ENCODE data around the gene PTGDS. TPM values are rescaled to one million over a fixed set of nuclear protein-coding genes. Genes with fewer than 3 reads are reported as not detected.

Gene PTGDS
- total RNA-seq, 2 donors from 2014 or later: 475 to 547 TPM

DNA sequence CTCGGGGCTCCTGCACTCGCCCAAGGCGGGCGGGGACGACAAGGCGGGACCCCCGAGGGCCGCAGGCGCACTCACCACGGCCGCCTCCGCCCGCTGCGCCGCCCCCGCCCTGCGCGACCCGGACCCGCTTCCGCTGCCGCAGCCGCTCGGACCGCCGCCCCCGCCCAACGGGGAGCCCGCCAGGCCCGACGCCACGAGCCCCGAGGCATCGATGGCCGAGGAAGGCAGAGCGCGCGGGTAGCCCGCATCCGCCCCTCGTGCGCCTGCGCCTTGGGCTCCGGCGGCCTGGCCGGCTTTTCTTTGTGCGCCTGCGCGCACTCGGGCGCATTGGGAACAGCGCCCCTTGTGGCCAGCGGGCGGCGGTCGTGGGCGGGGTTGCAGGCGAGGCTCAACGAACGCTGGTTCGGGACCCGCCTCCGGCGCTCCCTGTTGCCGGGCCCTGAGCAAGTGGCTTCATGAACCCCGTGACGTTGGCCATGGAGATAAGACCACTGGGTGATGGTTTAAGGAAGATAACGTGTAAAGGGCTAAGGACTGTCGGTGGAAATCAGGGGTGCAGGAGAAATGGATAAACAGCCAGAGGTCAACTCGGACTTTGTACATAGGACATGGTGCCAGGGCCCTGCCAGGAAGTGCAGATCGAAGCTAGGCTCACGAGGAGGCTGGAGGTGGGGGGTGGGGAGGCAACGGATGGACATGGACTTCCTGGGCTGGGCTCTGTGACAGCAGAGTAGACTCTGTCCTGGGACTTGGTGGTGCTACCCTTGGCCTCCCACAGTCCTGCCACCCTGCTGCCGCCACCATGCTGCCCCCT is 32.6 kb upstream of the PTGDS start, which contains the start of the genes C8G and FBXW5:
C8G (plus strand) TSS at position 725 of the 814 bp plus-strand sequence; CDS start at position 803, 78 bp downstream.
FBXW5 (minus strand) TSS at position 220 of the 814 bp plus-strand sequence. CDS start 655 bp downstream, outside the sequence.
- DNase-seq (ENCODE audit: low spot score): peak; percentile 98
- intact Hi-C loops (cut with DNase I): loop anchor here in 1 of 2 donors (5.0 kb wide), 3 partner anchors 57 to 152 kb away; partner anchors contain the start of genes AJM1, TMEM141 and TRAF2

DNA sequence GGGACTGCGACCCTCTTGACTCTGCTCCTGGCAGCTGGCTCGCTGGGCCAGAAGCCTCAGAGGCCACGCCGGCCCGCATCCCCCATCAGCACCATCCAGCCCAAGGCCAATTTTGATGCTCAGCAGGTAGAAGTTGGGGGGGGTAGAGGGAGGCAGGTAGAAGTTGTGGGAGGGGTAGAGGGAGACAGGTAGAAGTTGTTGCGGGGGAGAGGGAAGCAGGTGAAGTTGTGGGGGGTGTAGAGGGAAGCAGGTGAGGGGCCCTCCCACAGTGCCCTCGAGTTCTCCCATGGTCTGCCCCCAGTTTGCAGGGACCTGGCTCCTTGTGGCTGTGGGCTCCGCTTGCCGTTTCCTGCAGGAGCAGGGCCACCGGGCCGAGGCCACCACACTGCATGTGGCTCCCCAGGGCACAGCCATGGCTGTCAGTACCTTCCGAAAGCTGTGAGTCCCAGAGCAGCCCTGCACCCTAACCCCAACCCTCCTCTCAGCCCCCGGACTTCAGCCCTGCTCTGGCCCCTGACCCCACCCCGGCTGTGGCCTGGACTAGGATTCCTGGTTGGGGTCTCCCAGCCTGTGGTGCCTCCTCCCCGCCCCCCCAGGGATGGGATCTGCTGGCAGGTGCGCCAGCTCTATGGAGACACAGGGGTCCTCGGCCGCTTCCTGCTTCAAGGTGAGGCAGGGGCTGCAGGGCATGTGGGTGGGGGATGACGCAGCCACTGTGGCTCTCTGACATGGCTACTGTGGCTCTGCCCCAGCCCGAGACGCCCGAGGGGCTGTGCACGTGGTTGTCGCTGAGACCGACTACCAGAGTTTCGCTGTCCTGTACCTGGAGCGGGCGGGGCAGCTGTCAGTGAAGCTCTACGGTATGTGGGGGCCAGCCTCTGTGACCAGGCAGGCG is 31.7 kb upstream of the PTGDS start:
- intact Hi-C loops (cut with DNase I): no loop called here
- DNase-seq (ENCODE audit: low spot score): no peak

DNA sequence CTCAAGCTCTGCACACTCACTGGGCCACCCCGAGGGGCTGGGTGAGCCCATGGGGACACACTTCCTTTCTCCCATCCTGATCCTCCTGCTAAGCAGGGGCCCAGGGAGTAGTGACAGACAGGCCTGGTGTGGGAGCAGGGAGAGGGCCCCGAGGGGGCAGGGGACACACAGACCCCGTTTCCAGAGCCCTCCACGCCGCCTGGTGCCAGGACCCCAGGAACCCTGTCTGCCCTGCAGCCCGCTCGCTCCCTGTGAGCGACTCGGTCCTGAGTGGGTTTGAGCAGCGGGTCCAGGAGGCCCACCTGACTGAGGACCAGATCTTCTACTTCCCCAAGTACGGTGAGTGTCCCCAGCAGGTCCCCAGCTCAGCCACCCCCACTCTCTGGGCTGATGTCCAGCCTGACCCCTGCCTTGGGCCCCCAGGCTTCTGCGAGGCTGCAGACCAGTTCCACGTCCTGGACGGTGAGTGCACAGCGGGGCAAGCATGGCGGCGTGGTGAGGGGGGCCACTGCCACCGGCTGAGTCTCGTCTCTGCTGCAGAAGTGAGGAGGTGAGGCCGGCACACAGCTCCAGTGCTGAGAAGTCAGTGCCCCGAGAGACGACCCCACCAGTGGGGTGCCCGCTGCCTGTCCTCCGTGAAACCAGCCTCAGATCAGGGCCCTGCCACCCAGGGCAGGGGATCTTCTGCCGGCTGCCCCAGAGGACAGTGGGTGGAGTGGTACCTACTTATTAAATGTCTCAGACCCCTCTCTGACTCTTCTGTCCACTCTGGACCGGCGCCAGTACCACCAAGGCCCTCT is 30.9 kb upstream of the PTGDS start:
- no peak for DNase-seq (ENCODE audit: low spot score)
- intact Hi-C loops (cut with DNase I): no loop called here

DNA sequence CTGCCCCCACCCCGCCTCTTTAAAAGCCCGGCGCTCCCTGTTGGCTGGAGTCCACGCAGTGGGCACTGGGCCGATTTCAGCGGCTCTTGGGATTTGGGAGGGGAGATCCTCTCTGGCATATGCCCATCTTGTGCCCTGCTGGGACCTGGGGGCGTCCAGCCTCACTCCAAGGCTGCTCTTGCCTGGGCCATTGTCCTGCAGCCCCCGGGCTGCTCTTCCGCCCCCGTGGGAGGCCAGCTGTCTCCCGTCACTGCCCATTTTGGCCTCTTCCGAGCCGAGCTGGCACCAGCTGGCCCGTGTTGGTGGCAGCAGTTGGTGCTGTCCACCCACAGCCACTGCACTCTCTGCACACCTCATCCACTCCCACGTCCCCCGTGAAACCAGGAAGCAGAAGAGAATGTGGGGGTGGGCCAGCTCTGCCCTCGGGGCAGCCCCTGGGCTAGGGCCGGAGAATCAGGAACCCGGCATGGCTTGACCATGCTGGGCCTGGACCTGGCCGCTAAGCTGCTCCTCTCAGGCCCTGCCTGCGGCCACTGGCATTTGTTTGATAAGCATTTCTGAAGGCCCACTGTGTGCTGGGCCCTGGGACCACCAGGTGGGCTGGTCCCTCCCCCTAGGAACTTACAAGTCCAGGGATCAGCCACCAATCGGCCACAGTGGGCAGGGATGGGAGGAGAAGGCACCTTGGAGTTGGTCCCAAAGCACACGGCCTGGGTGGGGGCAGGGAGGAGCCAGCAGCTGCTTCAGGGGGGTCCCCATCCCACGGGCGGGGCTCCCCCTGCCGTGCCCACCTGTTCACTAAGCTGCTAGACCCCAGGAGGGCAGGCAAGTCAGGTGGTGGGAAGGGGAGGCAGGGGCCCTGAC is 30.0 kb upstream of the PTGDS start:
- intact Hi-C loops (cut with DNase I): no loop called here
- DNase-seq (ENCODE audit: low spot score): no peak

DNA sequence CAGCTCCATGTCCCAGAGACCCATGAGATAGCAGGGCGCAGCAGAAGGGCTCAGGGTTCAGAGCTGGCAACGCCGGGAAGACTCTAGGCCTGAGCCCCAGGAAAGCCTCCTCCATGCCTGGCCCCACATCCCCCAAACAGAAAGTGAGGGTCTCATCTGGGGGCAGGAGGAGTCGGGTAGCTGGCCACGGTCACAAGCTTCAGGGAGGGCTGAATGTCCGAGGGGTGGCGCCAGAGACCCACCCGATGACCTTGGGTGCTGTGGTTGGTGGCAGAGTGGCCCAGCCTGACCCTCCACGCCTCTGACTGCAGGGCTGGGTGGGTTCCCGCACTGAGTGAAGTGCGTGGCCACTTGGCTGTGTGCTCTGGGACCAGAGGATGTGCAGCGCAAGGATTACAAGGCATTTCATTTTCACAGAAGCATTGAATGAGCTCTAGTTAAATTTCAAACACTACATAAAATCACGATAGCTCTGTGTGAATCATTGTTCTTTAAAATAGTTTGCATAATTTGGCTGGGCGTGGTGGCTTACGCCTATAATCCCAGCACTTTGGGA is 29.3 kb upstream of the PTGDS start:
- intact Hi-C loops (cut with DNase I): no loop called here
- DNase-seq (ENCODE audit: low spot score): no peak

DNA sequence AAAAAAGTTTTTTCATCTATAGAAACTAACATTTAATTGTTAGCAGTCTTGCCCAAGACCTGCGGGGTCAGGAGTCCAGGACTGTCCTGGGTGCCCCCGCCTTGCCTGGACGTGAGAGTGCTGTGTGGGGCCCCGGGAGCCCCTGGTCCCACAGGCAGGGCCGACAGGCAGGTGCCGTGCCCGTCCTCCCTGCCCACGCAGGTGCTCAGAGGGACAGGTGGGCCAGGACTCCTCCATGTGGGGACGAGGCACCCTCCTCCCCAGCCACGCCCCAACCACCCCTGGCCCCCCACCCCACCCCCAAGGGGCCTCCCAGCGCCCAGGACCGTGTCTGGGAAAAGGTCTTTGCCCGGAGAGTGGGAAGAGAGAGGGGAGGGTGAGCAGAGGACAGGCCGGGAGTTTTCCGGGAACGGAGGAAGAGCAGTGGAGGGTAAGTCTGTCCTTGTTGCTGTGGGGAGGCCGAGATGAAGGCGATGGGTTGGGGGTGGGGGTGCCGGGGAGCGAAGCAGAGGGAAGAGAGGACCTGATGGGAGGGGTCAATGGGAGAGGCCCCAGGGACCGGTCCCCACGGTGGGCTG is 28.0 kb upstream of the PTGDS start:
- intact Hi-C loops (cut with DNase I): no loop called here
- no peak for DNase-seq (ENCODE audit: low spot score)

DNA sequence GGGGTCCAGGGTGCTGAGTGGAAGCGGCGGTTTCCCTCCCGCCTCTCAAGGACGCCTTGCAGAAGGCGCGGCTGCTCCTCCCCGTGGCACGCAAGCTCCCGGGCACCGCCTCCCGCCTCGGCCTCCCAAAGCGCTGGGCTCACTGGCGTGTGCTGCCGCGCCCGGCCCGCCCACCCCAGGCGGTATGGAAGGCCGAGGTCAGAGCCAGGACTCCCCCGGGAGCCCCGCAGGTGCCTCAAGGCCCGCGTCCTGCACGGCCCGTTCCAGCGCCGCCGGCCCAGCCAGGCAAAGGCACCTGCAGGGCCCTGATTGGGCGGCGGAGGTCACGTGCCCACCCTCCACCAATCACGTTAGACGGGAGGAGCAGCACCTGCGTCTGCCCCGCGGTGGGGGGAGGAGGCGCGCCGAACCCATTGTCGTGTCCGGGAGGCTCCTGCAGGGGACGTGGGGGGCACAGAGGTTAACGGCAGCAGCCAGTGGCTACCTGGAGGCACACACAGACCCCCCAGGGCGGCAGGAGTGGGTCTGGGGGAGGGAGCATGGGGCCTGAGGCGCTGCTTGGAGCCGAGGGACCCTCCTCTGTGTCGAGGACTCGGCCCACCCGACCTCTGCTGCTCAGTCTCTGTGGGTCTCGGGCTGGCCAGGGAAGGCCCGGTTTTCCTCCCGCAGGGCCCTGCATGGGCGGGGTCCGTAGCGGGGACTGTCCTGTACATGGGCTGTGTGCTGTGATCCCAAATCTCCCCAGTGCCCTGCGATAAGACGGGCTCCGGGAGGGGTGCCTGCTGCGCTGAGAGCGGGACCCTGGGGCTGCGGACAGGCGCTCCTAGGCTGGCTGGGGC is 27.3 kb upstream of the PTGDS start:
- peak; percentile 97 for DNase-seq (ENCODE audit: low spot score)
- intact Hi-C loops (cut with DNase I): no loop called here

DNA sequence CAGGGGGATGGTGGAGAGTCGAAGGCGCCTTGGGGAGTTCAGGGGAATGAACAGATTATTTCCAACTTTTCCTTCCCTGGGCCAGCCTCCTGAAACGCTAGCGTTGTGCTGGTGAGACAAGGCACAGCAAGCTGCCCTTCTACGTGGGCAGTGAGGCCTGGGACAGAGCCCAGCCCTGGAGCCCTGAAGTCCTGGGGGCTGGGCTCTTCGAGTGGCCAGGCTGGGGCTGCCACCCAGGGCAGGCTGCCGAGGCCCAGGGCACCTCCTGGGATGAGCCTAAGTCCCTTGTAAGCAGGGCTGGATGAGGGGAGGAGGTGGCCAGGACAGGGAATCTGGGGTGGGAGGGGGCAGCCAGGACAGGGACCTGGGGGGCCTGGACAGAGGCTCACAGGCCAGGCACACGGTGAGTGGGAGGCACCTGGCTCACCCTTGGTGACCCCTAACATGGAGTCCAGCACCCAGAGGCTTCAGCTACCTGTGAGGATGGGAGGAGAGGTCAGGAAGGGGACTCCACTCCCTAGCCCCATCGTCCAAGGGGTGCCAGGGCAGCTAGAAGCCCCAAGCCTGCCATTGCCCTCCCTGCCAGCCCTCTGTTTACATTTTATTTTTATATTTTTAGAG is 26.5 kb upstream of the PTGDS start:
- intact Hi-C loops (cut with DNase I): no loop called here
- DNase-seq (ENCODE audit: low spot score): no peak

DNA sequence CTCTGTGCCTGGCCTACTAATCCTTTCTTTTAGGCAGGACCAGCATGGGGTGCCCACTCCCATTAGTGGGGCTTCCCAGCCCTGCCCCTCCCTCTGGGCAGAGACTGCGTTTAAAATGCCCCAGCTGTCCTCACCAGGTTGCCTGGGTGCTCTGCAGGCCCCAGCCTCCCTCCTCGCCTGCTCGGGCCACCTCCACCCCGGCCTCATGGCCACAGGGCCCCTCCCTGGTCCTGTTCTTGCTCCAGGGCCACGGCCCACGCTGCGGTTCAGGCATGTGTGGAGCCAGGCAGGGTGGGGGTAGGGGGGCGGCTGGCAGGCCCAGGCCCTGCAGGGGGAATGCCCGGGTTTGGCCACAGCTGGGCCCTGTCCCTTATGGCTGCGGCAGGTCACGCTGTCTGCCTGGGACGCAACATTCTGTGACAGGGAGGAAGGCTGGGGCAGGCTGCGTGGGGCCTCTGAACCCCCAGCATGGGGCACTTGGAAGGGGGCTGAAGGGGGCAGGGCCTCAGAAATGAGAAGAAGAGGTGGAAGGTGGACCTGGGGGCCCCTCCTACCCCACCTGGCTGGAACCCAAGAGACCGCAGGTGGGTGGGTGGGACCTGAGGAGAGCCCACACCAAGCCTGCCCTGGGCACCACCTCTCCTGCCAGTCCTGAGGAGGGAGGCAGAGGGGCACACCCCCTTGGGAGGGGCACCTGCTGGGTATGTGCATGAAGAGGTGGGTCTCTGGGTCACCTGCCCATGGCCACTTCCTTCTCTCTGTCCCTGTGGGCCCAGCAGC is 25.6 kb upstream of the PTGDS start, which contains the start of gene LCN12:
LCN12 (plus strand) TSS at position 733 of the 780 bp plus-strand sequence. CDS start 55 bp downstream, outside the sequence.
- intact Hi-C loops (cut with DNase I): no loop called here
- no peak for DNase-seq (ENCODE audit: low spot score)

DNA sequence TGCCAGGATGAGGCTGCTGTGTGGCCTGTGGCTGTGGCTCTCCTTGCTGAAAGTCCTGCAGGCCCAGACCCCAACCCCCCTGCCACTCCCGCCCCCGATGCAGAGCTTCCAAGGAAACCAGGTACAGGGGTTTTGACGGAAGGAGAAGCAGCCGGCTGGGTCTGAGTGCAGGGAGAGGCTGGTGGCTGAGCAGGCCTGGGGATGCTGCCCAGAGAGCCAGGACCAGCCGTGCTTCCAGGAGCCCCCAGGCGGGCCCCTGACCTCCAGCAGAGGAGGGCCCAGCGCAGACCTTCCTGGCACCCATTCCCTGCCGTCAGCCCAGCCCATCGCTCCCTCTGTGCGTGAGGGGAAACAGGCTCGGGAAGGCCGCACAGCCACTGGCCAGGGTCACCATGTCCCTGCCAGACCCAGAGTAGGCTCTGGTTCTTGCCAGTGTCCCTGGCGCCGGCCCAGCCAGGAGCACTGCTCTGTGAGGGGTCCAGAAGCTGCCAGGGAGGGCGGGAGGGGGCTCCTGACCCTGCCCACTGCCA is 24.9 kb upstream of the PTGDS start:
- intact Hi-C loops (cut with DNase I): no loop called here
- DNase-seq (ENCODE audit: low spot score): no peak

DNA sequence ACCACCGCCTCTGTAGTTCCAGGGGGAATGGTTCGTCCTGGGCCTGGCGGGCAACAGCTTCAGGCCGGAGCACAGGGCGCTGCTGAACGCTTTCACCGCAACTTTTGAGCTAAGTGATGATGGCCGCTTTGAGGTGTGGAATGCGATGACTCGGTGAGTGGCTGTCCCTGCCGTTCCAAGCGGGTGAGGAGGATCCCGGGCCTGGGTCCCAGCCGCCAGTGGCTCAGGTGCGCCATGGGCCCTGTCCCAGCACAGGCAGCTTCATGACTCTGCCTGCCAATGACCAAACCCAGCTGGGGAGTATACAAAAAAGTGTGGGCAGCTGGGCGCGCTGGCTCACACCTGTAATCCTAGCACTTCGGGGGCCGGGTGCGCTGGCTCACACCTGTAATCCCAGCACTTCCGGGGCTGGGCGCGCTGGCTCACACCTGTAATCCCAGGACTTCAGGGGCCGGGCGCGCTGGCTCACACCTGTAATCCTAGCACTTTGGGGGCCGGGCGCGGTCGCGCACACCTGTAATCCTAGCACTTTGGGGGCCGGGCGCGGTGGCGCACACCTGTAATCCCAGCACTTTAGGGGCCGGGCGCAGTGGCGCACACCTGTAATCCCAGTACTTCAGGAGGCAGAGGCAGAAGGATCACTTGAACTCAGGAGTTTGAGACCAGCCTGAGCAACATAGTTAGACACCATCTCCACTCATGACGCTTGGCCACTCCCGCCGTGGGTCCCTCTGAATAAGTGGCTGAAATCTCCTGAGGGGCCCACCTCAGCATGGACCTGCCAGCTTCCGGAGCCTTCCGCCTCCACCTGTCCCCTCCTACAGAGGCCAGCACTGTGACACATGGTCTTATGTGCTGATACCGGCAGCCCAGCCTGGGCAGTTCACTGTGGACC is 24.2 kb upstream of the PTGDS start:
- intact Hi-C loops (cut with DNase I): no loop called here
- no peak for DNase-seq (ENCODE audit: low spot score)

DNA sequence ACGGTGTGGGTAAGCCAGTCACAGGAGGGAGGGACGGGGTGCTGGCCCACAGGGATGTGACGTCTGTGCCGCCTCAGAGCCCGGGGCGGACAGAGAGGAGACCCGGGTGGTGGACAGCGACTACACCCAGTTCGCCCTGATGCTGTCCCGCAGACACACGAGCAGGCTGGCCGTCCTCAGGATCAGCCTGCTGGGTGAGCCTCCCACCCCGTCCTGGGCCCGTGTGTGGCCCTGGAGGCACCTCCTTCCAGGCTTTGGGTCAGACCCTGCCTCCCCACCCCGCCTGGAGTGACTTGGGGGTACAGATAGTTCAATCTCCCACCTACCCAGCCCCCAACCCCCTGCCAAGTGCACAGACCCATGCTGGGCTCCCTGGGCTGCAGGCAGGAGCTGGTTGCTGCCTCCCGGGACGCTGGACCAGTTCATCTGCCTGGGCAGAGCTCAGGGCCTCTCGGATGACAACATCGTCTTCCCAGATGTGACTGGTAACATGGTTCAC is 23.5 kb upstream of the PTGDS start:
- DNase-seq (ENCODE audit: low spot score): no peak
- intact Hi-C loops (cut with DNase I): no loop called here

DNA sequence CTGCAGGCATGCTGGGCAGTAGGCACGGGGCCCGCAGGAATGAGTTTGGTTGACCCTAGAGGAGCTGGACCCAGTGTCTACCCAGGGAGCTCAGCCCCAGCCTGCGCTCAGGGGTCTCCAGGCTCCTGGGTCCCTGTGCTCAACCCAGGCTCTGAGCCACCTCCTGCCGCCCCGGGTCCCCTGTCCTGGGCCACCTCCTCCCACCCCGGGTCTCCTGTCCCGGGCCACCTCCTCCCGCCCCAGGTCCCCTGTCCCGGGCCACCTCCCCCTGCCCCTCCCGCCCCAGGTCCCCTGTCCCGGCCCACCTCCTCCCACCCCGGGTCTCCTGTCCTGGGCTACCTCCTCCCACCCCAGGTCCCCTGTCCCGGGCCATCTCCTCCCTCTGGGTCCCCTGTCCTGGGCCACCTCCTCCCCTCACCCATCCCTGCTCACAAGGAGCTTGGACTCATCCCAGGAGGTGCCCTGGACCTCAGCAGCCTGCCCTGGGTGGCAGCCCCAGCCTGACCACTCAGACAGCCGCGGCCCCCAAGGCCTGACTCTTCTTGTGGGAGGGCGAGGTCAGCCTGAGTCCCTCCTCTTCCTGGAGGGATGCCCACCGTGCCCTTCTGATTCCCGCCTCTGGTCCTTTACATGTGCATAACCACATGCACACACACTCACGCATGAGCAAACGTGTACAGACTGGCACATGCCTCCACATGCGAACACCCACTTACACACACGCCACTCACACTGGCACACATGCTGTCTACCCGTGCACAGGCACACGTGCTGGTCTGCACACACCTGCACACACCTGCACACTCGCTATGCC is 22.8 kb upstream of the PTGDS start:
- no peak for DNase-seq (ENCODE audit: low spot score)
- intact Hi-C loops (cut with DNase I): no loop called here

Data from posterior vena cava (tissue), 2 donors.